CD4-positive, alpha-beta T cell (primary cell): Measurements from ENCODE around the gene BTBD19. TPM values are rescaled to one million over a fixed set of nuclear protein-coding genes. Genes with fewer than 3 reads are reported as not detected.

Experiments used
- ATAC-seq: fragments of 200-7000 bp; cut with Tn5 transposase; one replicate; pipeline ENCODE4 v1.10.0; 2022; ENCODE audit warnings: mild to moderate bottlenecking; ENCODE audit not compliant: poor library complexity
- CTCF ChIA-PET: fragments of 350-600 bp; sonication (Branson Sonifier 250); formaldehyde crosslinking; loops from one replicate; lab custom pipeline; 2021; ENCODE audit warnings: antibody characterized with exemption, inconsistent platforms; lab: Charles Lee
- POLR2A ChIA-PET: fragments of 350-600 bp; sonication (Branson Sonifier 250); formaldehyde crosslinking; loops from one replicate; lab custom pipeline; 2021; ENCODE audit warnings: antibody characterized with exemption, inconsistent platforms; lab: Charles Lee
- DNase-seq, 14 experiments: peaks; one replicate each; pipeline ENCODE4 v3.0.0-alpha.2; 2013 to 2020; ENCODE audit warnings: mixed read lengths in 2 of 14
- H3K27ac ChIP-seq, 2 donors: one replicate each; pipeline versions ENCODE4 v1.5.1 to v1.7.0; 2013; ENCODE audit warnings: low read length in 2 of 2, low read depth in 1 of 2, mild to moderate bottlenecking in 1 of 2
- H3K27me3 ChIP-seq, 2 experiments: 1 replicate in 1 of 2; 2 replicates in 1 of 2; pipeline versions ENCODE4 v1.6.1 to v1.7.0; 2013; ENCODE audit warnings: low read length in 2 of 2, control low read depth in 1 of 2, mild to moderate bottlenecking in 1 of 2, moderate library complexity in 1 of 2; ENCODE audit not compliant: insufficient read depth in 2 of 2, control insufficient read depth in 1 of 2
- H3K36me3 ChIP-seq: one replicate; pipeline ENCODE4 v1.6.1; 2013; ENCODE audit warnings: low read length, control low read depth; ENCODE audit not compliant: insufficient read depth
- H3K4me1 ChIP-seq: one replicate; pipeline ENCODE4 v1.6.1; 2013; ENCODE audit warnings: low read length, control low read depth; ENCODE audit not compliant: insufficient read depth
- H3K4me3 ChIP-seq: one replicate; pipeline ENCODE4 v1.5.1; 2013; ENCODE audit warnings: mild to moderate bottlenecking, low read length, moderate library complexity
- H3K9me3 ChIP-seq, 2 experiments: 1 replicate in 1 of 2; 2 replicates in 1 of 2; pipeline versions ENCODE4 v1.6.1 to v1.7.0; 2013; ENCODE audit warnings: low read length in 2 of 2, mild to moderate bottlenecking in 2 of 2, control low read depth in 1 of 2, moderate library complexity in 1 of 2; ENCODE audit not compliant: control insufficient read depth in 1 of 2, insufficient read depth in 1 of 2
- H3K27ac Mint-ChIP-seq: one replicate; pipeline ENCODE4 v1.8.0; 2020; ENCODE audit warnings: mixed read lengths
- H3K27me3 Mint-ChIP-seq: one replicate; pipeline ENCODE4 v1.8.0; 2021; ENCODE audit warnings: mixed read lengths
- H3K36me3 Mint-ChIP-seq: one replicate; pipeline ENCODE4 v1.8.0; 2021; ENCODE audit warnings: low read depth, mixed read lengths
- H3K4me1 Mint-ChIP-seq: one replicate; pipeline ENCODE4 v1.8.0; 2021; ENCODE audit warnings: low read depth, mixed read lengths
- H3K4me3 Mint-ChIP-seq: one replicate; pipeline ENCODE4 v1.8.0; 2020; ENCODE audit warnings: mild to moderate bottlenecking, mixed read lengths
- H3K9me3 Mint-ChIP-seq: one replicate; pipeline ENCODE4 v1.8.0; 2020; ENCODE audit warnings: mixed read lengths
- CTCF ChIP-seq: fragments of 200-600 bp; IDR thresholded peaks from one replicate; pipeline ENCODE4 v1.8.0; 2022; ENCODE audit warnings: antibody characterized with exemption, mild to moderate bottlenecking
- intact Hi-C, 2 experiments: fragments of 100-400 bp; cut with DNase I in 1 of 2; cut with micrococcal nuclease in 1 of 2; formaldehyde crosslinking; loops; one replicate each; pipeline versions ENCODE4 v1.15.1 to v1.9.0; 2023 to 2025; cut with DNase I, micrococcal nuclease
- total RNA-seq, 174 experiments: library from RNA in 2 of 174; stranded (reverse) in 2 of 174; gene quantifications; one replicate each; pipeline ENCODE4 v1.2.3 and lab custom pipeline; 2021 to 2026

Gene BTBD19
- total RNA-seq, 2 experiments from 2014 or later, result 35.9 to 36.5 TPM

GRCh38 chr1:44849575-44850132 lies 41.3 kb downstream of the BTBD19 start:
- Histone ChIP-seq H3K27me3 (no peaks in the 10 kb centered on the region), H3K9me3 (no peaks in the 10 kb centered on the region), H3K36me3 (peaks cover 6% of the 10 kb centered on the region), H3K27ac (no peak overlapping the region), H3K4me1 (no peaks in the 10 kb centered on the region), H3K4me3 (no peak overlapping the region)
- POLR2A ChIA-PET, result interaction anchor here (0.8 kb wide), 1 partner anchor 30 kb away, joined by 4 read pairs; no protein-coding TSS in a partner anchor
- H3K36me3 Mint-ChIP-seq, result peaks cover 34% of the 10 kb centered on the region
- no peaks in the 10 kb centered on the region for H3K4me1 Mint-ChIP-seq
- no peak overlapping the region for H3K27ac Mint-ChIP-seq
- ATAC-seq, result no peak
- DNase-seq, result no peak
- intact Hi-C loops, result no loop called here
- no peak overlapping the region for H3K4me3 Mint-ChIP-seq
- no peak for TF ChIP-seq CTCF
- CTCF ChIA-PET, result no interaction called here
- H3K9me3 Mint-ChIP-seq, result no peaks in the 10 kb centered on the region
- H3K27me3 Mint-ChIP-seq, result peaks cover 2% of the 10 kb centered on the region

GRCh38 chr1:44851308-44851707 lies 43.0 kb downstream of the BTBD19 start:
- no peaks in the 10 kb centered on the region for H3K9me3 ChIP-seq
- H3K4me1 ChIP-seq, result no peaks in the 10 kb centered on the region
- no peak for TF ChIP-seq CTCF
- peaks cover 49% of the 10 kb centered on the region for H3K36me3 Mint-ChIP-seq
- no peaks in the 10 kb centered on the region for H3K9me3 Mint-ChIP-seq
- H3K27me3 Mint-ChIP-seq, result no peaks in the 10 kb centered on the region
- DNase-seq, result no peak
- no peak overlapping the region for H3K4me3 ChIP-seq
- CTCF ChIA-PET, result no interaction called here
- H3K36me3 ChIP-seq, result peaks cover 13% of the 10 kb centered on the region
- no peak overlapping the region for H3K4me3 Mint-ChIP-seq
- POLR2A ChIA-PET, result no interaction called here
- intact Hi-C loops, result no loop called here
- H3K4me1 Mint-ChIP-seq, result no peaks in the 10 kb centered on the region
- no peak for ATAC-seq
- H3K27ac Mint-ChIP-seq, result no peak overlapping the region
- H3K27ac ChIP-seq, result no peak overlapping the region
- no peaks in the 10 kb centered on the region for H3K27me3 ChIP-seq

GRCh38 chr1:44853201-44853600 lies 44.9 kb downstream of the BTBD19 start:
- H3K4me3 Mint-ChIP-seq, result no peak overlapping the region

More at GRCh38 chr1:44853201-44853600, 44.9 kb downstream of the BTBD19 start:
- H3K4me1 ChIP-seq, result no peaks in the 10 kb centered on the region
- ChIA-PET CTCF (no interaction called here), POLR2A (interaction anchor here (1.0 kb wide), 1 partner anchor 35 kb away, joined by 3 read pairs; no protein-coding TSS in a partner anchor)
- no peak overlapping the region for H3K27ac ChIP-seq
- ATAC-seq (no peak), DNase-seq (no peak)
- H3K4me1 Mint-ChIP-seq, result no peaks in the 10 kb centered on the region
- intact Hi-C loops, result no loop called here
- H3K9me3 Mint-ChIP-seq, result no peaks in the 10 kb centered on the region
- peaks cover 62% of the 10 kb centered on the region for H3K36me3 Mint-ChIP-seq
- H3K9me3 ChIP-seq, result no peaks in the 10 kb centered on the region
- no peak for TF ChIP-seq CTCF
- no peaks in the 10 kb centered on the region for H3K27me3 Mint-ChIP-seq
- H3K27me3 ChIP-seq, result no peaks in the 10 kb centered on the region
- no peak overlapping the region for H3K27ac Mint-ChIP-seq
- no peak overlapping the region for H3K4me3 ChIP-seq
- H3K36me3 ChIP-seq, result peaks cover 15% of the 10 kb centered on the region
